Limb (tissue), 2 donors: ENCODE measurements around the gene SCARB2.

Experiments
- DNase-seq, 2 donors: peaks; one replicate each; pipeline ENCODE4 v3.0.0-alpha.2; 2016; ENCODE audit errors: extremely low spot score in 2 of 2

The SCARB2 gene

GRCh38 chr4:76199664-76200211, 13.9 kb downstream of the SCARB2 start:
- no peak for DNase-seq

GRCh38 chr4:76198411-76199237, 15.0 kb downstream of the SCARB2 start:
- peak; percentile 45 to 67 for DNase-seq

GRCh38 chr4:76197971-76198410, 15.6 kb downstream of the SCARB2 start:
- DNase-seq: peak; percentile 41 to 57

GRCh38 chr4:76197031-76197743, 16.4 kb downstream of the SCARB2 start:
- DNase-seq: no peak

GRCh38 chr4:76196376-76196775, 17.2 kb downstream of the SCARB2 start:
- DNase-seq: no peak

GRCh38 chr4:76195326-76195725, 18.3 kb downstream of the SCARB2 start:
- DNase-seq: no peak

- no peak for DNase-seq
Observed at GRCh38 chr4:76194325-76194724, 19.3 kb downstream of the SCARB2 start.

- DNase-seq: no peak
Observed at GRCh38 chr4:76192236-76192635, 21.4 kb downstream of the SCARB2 start.

GRCh38 chr4:76188557-76188956, 25.1 kb downstream of the SCARB2 start:
- DNase-seq: no peak

- no peak for DNase-seq
Observed at GRCh38 chr4:76188149-76188548, 25.5 kb downstream of the SCARB2 start.

GRCh38 chr4:76187152-76187551, 26.5 kb downstream of the SCARB2 start:
- no peak for DNase-seq

- DNase-seq: no peak
Observed at GRCh38 chr4:76182463-76182862, 31.2 kb downstream of the SCARB2 start.

GRCh38 chr4:76179398-76180318, 34.0 kb downstream of the SCARB2 start:
- peak; percentile 65 to 80 for DNase-seq

- DNase-seq: no peak
Observed at GRCh38 chr4:76178296-76178695, 35.3 kb downstream of the SCARB2 start.

GRCh38 chr4:76177709-76178108, 35.9 kb downstream of the SCARB2 start:
- DNase-seq: no peak

- DNase-seq: no peak
Observed at GRCh38 chr4:76175336-76175735, 38.3 kb downstream of the SCARB2 start.

- DNase-seq: no peak
Observed at GRCh38 chr4:76174216-76174615, 39.4 kb downstream of the SCARB2 start.

- DNase-seq: no peak
Observed at GRCh38 chr4:76168688-76169087, 44.9 kb downstream of the SCARB2 start.

GRCh38 chr4:76166480-76166879, 47.1 kb downstream of the SCARB2 start:
- no peak for DNase-seq

GRCh38 chr4:76160355-76160754, 53.3 kb downstream of the SCARB2 start:
- DNase-seq: no peak

- DNase-seq: no peak
Observed at GRCh38 chr4:76156635-76157034, 57.0 kb downstream of the SCARB2 start.
